IMR-90 (cell line): ENCODE data around the gene CLEC16A. TPM values are rescaled to one million over a fixed set of nuclear protein-coding genes. Genes with fewer than 3 reads are reported as not detected.
A peak's percentile ranks its signal among the peaks of the same experiment; 100 is the strongest.

ENCODE experiments used
- ATAC-seq: fragments of 200-7000 bp; cut with Tn5 transposase; 2 replicates; pipeline ENCODE4 v1.9.1; 2020; ENCODE audit warnings: low read depth, mild to moderate bottlenecking, moderate library complexity
- BruUV-seq: library from RNA; stranded (reverse); fragments of 400-500 nt; replicated peaks from 2 replicates; lab custom pipeline; 2021; lab: Mats Ljungman, UMichigan
- CTCF ChIA-PET: fragments of 300-600 bp; formaldehyde crosslinking; extraction: SDS; loops from one replicate; lab custom pipeline; 2021; ENCODE audit warnings: antibody characterized with exemption; lab: Yijun Ruan, JAX
- POLR2A ChIA-PET: fragments of 300-600 bp; sonication (Branson Sonifier 250); formaldehyde crosslinking; loops from one replicate; lab custom pipeline; 2022; ENCODE audit warnings: antibody characterized with exemption; ENCODE audit not compliant: unreplicated experiment; lab: Charles Lee
- DNase-seq: peaks from one replicate; pipeline ENCODE4 v3.0.0; 2013
- H2AFZ ChIP-seq: replicated peaks from 2 replicates; pipeline ENCODE3; 2013; ENCODE audit warnings: low read length, mild to moderate bottlenecking; ENCODE audit not compliant: poor library complexity
- H2AK5ac ChIP-seq: 2 replicates; pipeline ENCODE4 v1.6.1; 2013; ENCODE audit warnings: low read depth, low read length, inconsistent platforms
- H2AK9ac ChIP-seq: replicated peaks from 2 replicates; pipeline ENCODE3; 2013; ENCODE audit warnings: mild to moderate bottlenecking, low read depth, low read length, moderate library complexity; ENCODE audit not compliant: poor library complexity
- H2BK120ac ChIP-seq: 2 replicates; pipeline ENCODE4 v1.6.1; 2013; ENCODE audit warnings: low read depth, low read length, inconsistent platforms
- H2BK15ac ChIP-seq: 3 replicates; pipeline ENCODE4 v1.6.1; 2013; ENCODE audit warnings: low read depth, low read length, inconsistent platforms
- H2BK20ac ChIP-seq: 2 replicates; pipeline ENCODE4 v1.6.1; 2013; ENCODE audit warnings: low read depth, mild to moderate bottlenecking, inconsistent platforms, low read length, moderate library complexity
- H2BK5ac ChIP-seq: 2 replicates; pipeline ENCODE4 v1.6.1; 2013; ENCODE audit warnings: mild to moderate bottlenecking, low read depth, low read length, inconsistent platforms; ENCODE audit not compliant: poor library complexity, severe bottlenecking
- H3K14ac ChIP-seq: replicated peaks from 2 replicates; pipeline ENCODE4 v1.6.1; 2013; ENCODE audit warnings: low read depth, low read length, inconsistent platforms
- H3K18ac ChIP-seq: 2 replicates; pipeline ENCODE4 v1.6.1; 2013; ENCODE audit warnings: low read depth, low read length, control low read depth
- H3K23ac ChIP-seq: 2 replicates; pipeline ENCODE4 v1.6.1; 2013; ENCODE audit warnings: low read depth, low read length, inconsistent platforms
- H3K27ac ChIP-seq: 2 replicates; pipeline ENCODE4 v1.5.1; 2013; ENCODE audit warnings: mild to moderate bottlenecking, control low read depth, low read length; ENCODE audit not compliant: insufficient read depth
- H3K27me3 ChIP-seq: 2 replicates; pipeline ENCODE4 v1.6.1; 2013; ENCODE audit warnings: low read length; ENCODE audit not compliant: control insufficient read depth, insufficient read depth
- H3K36me3 ChIP-seq: 2 replicates; pipeline ENCODE4 v1.6.1; 2013; ENCODE audit warnings: low read length, mixed read lengths; ENCODE audit not compliant: control insufficient read depth, insufficient read depth
- H3K4ac ChIP-seq: 2 replicates; pipeline ENCODE4 v1.6.1; 2013; ENCODE audit warnings: low read depth, low read length, inconsistent platforms
- H3K4me1 ChIP-seq: 2 replicates; pipeline ENCODE4 v1.6.1; 2013; ENCODE audit warnings: low read length, mixed read lengths; ENCODE audit not compliant: control insufficient read depth, insufficient read depth
- H3K4me2 ChIP-seq: 2 replicates; pipeline ENCODE4 v1.6.1; 2013; ENCODE audit warnings: low read depth, mild to moderate bottlenecking, control low read depth, low read length, moderate library complexity
- H3K4me3 ChIP-seq: 2 replicates; pipeline ENCODE4 v1.5.1; 2013; ENCODE audit warnings: low read depth, mild to moderate bottlenecking, control low read depth, low read length, moderate library complexity; ENCODE audit not compliant: insufficient read depth
- H3K56ac ChIP-seq: 2 replicates; pipeline ENCODE4 v1.6.1; 2013; ENCODE audit warnings: low read length, inconsistent platforms; ENCODE audit not compliant: insufficient read depth; ENCODE audit errors: extremely low read depth
- H3K79me1 ChIP-seq, 2 experiments: 2 replicates each; pipeline ENCODE4 v1.6.1; 2013; ENCODE audit warnings: low read length in 2 of 2, inconsistent platforms in 1 of 2, low read depth in 1 of 2
- H3K9ac ChIP-seq: 2 replicates; pipeline ENCODE4 v1.6.1; 2013; ENCODE audit warnings: low read depth, low read length, control low read depth
- H3K9me1 ChIP-seq: 2 replicates; pipeline ENCODE4 v1.6.1; 2013; ENCODE audit warnings: low read length, inconsistent platforms; ENCODE audit not compliant: insufficient read depth
- H3K9me3 ChIP-seq: 2 replicates; pipeline ENCODE4 v1.6.1; 2013; ENCODE audit warnings: low read length; ENCODE audit not compliant: control insufficient read depth, insufficient read depth
- H4K20me1 ChIP-seq: 2 replicates; pipeline ENCODE4 v1.6.1; 2013; ENCODE audit warnings: low read length, inconsistent platforms; ENCODE audit not compliant: insufficient read depth
- H4K5ac ChIP-seq: 2 replicates; pipeline ENCODE4 v1.6.1; 2013; ENCODE audit warnings: mild to moderate bottlenecking, low read depth, low read length, control low read depth
- H4K8ac ChIP-seq, 2 experiments: 2 replicates each; pipeline ENCODE4 v1.6.1; 2013; ENCODE audit warnings: low read depth in 2 of 2, low read length in 2 of 2, control low read depth in 1 of 2, inconsistent platforms in 1 of 2
- H4K91ac ChIP-seq: 2 replicates; pipeline ENCODE4 v1.6.1; 2013; ENCODE audit warnings: low read depth, low read length, inconsistent platforms; ENCODE audit not compliant: insufficient read depth
- BHLHE40 ChIP-seq: fragments of 150-350 bp; IDR thresholded peaks from 2 replicates; pipeline ENCODE4 v1.6.1; 2016; ENCODE audit warnings: mild to moderate bottlenecking, low read depth, low read length
- CEBPB ChIP-seq: IDR thresholded peaks from 2 replicates; pipeline ENCODE4 v1.6.1; 2012; ENCODE audit warnings: low read depth, low read length, improper control_type of control experiment
- CHD1 ChIP-seq: IDR thresholded peaks from 2 replicates; pipeline ENCODE4 v1.6.1; 2012; ENCODE audit warnings: low read depth, low read length, improper control_type of control experiment
- CTCF ChIP-seq: conservative IDR thresholded peaks from 2 replicates; pipeline ENCODE4 v1.5.1; 2012; ENCODE audit warnings: mild to moderate bottlenecking, low read depth, low read length, improper control_type of control experiment
- ELK1 ChIP-seq: fragments of 150-350 bp; IDR thresholded peaks from 2 replicates; pipeline ENCODE4 v1.6.1; 2016; ENCODE audit warnings: low read depth, mild to moderate bottlenecking, low read length, moderate library complexity, borderline replicate concordance
- FOS ChIP-seq: fragments of 150-350 bp; IDR thresholded peaks from 2 replicates; pipeline ENCODE4 v1.6.1; 2016; ENCODE audit warnings: low read depth, low read length
- MAFK ChIP-seq: IDR thresholded peaks from 2 replicates; pipeline ENCODE4 v1.6.1; 2012; ENCODE audit warnings: low read depth, low read length, improper control_type of control experiment
- MAZ ChIP-seq: IDR thresholded peaks from 2 replicates; pipeline ENCODE4 v1.6.1; 2012; ENCODE audit warnings: low read depth, mild to moderate bottlenecking, low read length, improper control_type of control experiment, moderate library complexity, borderline replicate concordance
- MXI1 ChIP-seq: IDR thresholded peaks from 2 replicates; pipeline ENCODE4 v1.6.1; 2012; ENCODE audit warnings: low read depth, mild to moderate bottlenecking, low read length, moderate library complexity, borderline replicate concordance
- NFE2L2 ChIP-seq: fragments of 150-350 bp; IDR thresholded peaks from 2 replicates; pipeline ENCODE4 v1.6.1; 2016; ENCODE audit warnings: low read depth, mild to moderate bottlenecking, low read length
- POLR2A ChIP-seq: IDR thresholded peaks from 2 replicates; pipeline ENCODE4 v1.6.1; 2012; ENCODE audit warnings: mild to moderate bottlenecking, low read depth, low read length
- RAD21 ChIP-seq: IDR thresholded peaks from 2 replicates; pipeline ENCODE4 v1.6.1; 2012; ENCODE audit warnings: low read length, improper control_type of control experiment
- RCOR1 ChIP-seq: IDR thresholded peaks from 2 replicates; pipeline ENCODE4 v1.6.1; 2012; ENCODE audit warnings: mild to moderate bottlenecking, low read length, improper control_type of control experiment; ENCODE audit not compliant: insufficient replicate concordance
- RFX5 ChIP-seq: IDR thresholded peaks from 2 replicates; pipeline ENCODE4 v1.8.0; 2012; ENCODE audit warnings: low read depth, mild to moderate bottlenecking, low read length, moderate library complexity
- WGBS, 2 experiments: methylation state at CpG; one replicate each; pipeline versions ENCODE4 v1.1.5 to v1.1.7; 2013; ENCODE audit warnings: missing lambda C conversion rate in 2 of 2; ENCODE audit not compliant: insufficient read length in 1 of 2; ENCODE audit errors: extremely low coverage in 2 of 2; 5-methylcytosine and 5-hydroxymethylcytosine counted together
- dilution Hi-C: fragments of 300-500 bp; cut with HindIII; formaldehyde crosslinking; loops from one replicate; pipeline ENCODE4 v1.14.3; 2018; ENCODE audit warnings: low sequenced_read_pairs; ENCODE audit not compliant: unreplicated experiment
- in situ Hi-C: fragments of 300-500 bp; cut with MboI; formaldehyde crosslinking; loops from 3 replicates; pipeline ENCODE4 v1.14.3; 2019; ENCODE audit warnings: low sequenced_read_pairs, inconsistent platforms, mixed read lengths
- intact Hi-C: fragments of 100-400 bp; cut with micrococcal nuclease; formaldehyde crosslinking; loops from 2 replicates; pipeline ENCODE4 v1.10.0; 2022
- polyA plus RNA-seq, 3 experiments: library from polyadenylated mRNA; depleted of rRNA; stranded (reverse); fragments of >200 nt; gene quantifications; 2 replicates each; pipeline ENCODE4 v1.2.3, GENCODE V29; 2012; ENCODE audit warnings: low replicate concordance in 1 of 3
- total RNA-seq: library from RNA; depleted of rRNA; stranded (reverse); fragments of >200 nt; gene quantifications from 2 replicates; pipeline ENCODE4 v1.2.3, GENCODE V29; 2012

CLEC16A gene
- total and polyA plus RNA-seq, 2 of the 4 experiments (the other 2 are of a cell fraction): 15.9 to 16.5 TPM

GRCh38 chr16:11211977-11212797 is 267.8 kb downstream of the CLEC16A start (continued):
- no peak for TF ChIP-seq CEBPB

GRCh38 chr16:11212798-11213196 is 268.4 kb downstream of the CLEC16A start:
- H3K9me3 ChIP-seq: peaks cover 12% of the 10 kb centered on the region
- H3K4ac ChIP-seq: no peak overlapping the region
- H2BK120ac ChIP-seq: no peak overlapping the region
- dilution Hi-C loops (no loop called here), in situ Hi-C loops (no loop called here), intact Hi-C loops (no loop called here)
- H3K79me1 ChIP-seq: no peaks in the 10 kb centered on the region
- no peak overlapping the region for H3K27ac ChIP-seq
- CTCF ChIA-PET: no interaction called here
- no peaks in the 10 kb centered on the region for H3K9me1 ChIP-seq
- DNase-seq (no peak), ATAC-seq (no peak)
- no peaks in the 10 kb centered on the region for H3K36me3 ChIP-seq
- H2AK5ac ChIP-seq: no peak overlapping the region
- H4K8ac ChIP-seq: no peak overlapping the region
- H3K9ac ChIP-seq: no peak overlapping the region
- H3K56ac ChIP-seq: no peak overlapping the region
- H3K4me2 ChIP-seq: no peak overlapping the region
- peaks cover 5% of the 10 kb centered on the region; the same call in 1 of the 2 replicates for H3K27me3 ChIP-seq
- peak overlapping the region; percentile 58 for H2AFZ ChIP-seq
- H3K23ac ChIP-seq: no peak overlapping the region
- H2BK5ac ChIP-seq: no peak overlapping the region
- H3K14ac ChIP-seq: no peak overlapping the region
- BruUV-seq: no TSS peak
- no peaks in the 10 kb centered on the region for H4K20me1 ChIP-seq
- no peak overlapping the region for H2BK20ac ChIP-seq
- H3K18ac ChIP-seq: no peak overlapping the region
- 92% methylated on average over 10 of the region's 16 CpGs; no CpG with 5 or more reads in 1 of the 2 experiments for WGBS, 2 experiments
- H2BK15ac ChIP-seq: no peak overlapping the region
- no peaks in the 10 kb centered on the region for H3K4me1 ChIP-seq
- H3K4me3 ChIP-seq: no peak overlapping the region
- POLR2A ChIA-PET: no interaction called here
- no peak overlapping the region for H4K91ac ChIP-seq
- no peak overlapping the region for H4K5ac ChIP-seq
- no peak overlapping the region for H2AK9ac ChIP-seq
- TF ChIP-seq FOS: no peak
- TF ChIP-seq NFE2L2: no peak
- TF ChIP-seq MXI1: no peak
- no peak for TF ChIP-seq RAD21
- no peak for TF ChIP-seq MAFK
- TF ChIP-seq ELK1: no peak
- no peak for TF ChIP-seq MAZ
- TF ChIP-seq RFX5: no peak
- no peak for TF ChIP-seq CEBPB
- no peak for TF ChIP-seq RCOR1
- no peak for TF ChIP-seq BHLHE40
- TF ChIP-seq CHD1: no peak
- no peak for TF ChIP-seq CTCF
- TF ChIP-seq POLR2A: no peak
